SK-N-SH treated with all-trans-retinoic acid at 6 μM for 48 hours (cell line): Measurements from ENCODE around the gene PRR35.

Experiments used
- ATAC-seq: fragments of 200-7000 bp; cut with Tn5 transposase; 3 replicates; pipeline ENCODE4 v1.9.1; 2020; ENCODE audit warnings: mild to moderate bottlenecking, moderate library complexity
- ARNTL ChIP-seq: fragments of 450-650 bp; formaldehyde crosslinking; IDR thresholded peaks from 2 replicates; pipeline ENCODE4 v1.5.0; 2020; ENCODE audit warnings: low read depth, mild to moderate bottlenecking, moderate library complexity, borderline replicate concordance
- BACH2 ChIP-seq: fragments of 250-450 bp; sonication (Bioruptor Pico); IDR thresholded peaks from 2 replicates; pipeline ENCODE4 v1.9.0; 2021; ENCODE audit warnings: mild to moderate bottlenecking, borderline replicate concordance
- CSRNP3 ChIP-seq: fragments of 250-450 bp; sonication (Bioruptor Pico); IDR thresholded peaks from 2 replicates; pipeline ENCODE4 v1.5.1; 2021; ENCODE audit warnings: mild to moderate bottlenecking, moderate library complexity
- ESRRG ChIP-seq: fragments of 250-450 bp; sonication (Bioruptor Pico); IDR thresholded peaks from 2 replicates; pipeline ENCODE4 v1.6.1; 2021; ENCODE audit warnings: mild to moderate bottlenecking
- GLIS3 ChIP-seq: fragments of 250-450 bp; sonication (Bioruptor Pico); IDR thresholded peaks from 2 replicates; pipeline ENCODE4 v1.5.0; 2020; ENCODE audit warnings: mild to moderate bottlenecking, moderate library complexity
- ISL1 ChIP-seq: fragments of 250-450 bp; sonication (Bioruptor Pico); IDR thresholded peaks from 2 replicates; pipeline ENCODE4 v2.1.2; 2022; ENCODE audit warnings: mild to moderate bottlenecking, moderate library complexity
- OSR1 ChIP-seq: fragments of 250-450 bp; sonication (Bioruptor Pico); IDR thresholded peaks from 2 replicates; pipeline ENCODE4 v1.8.0; 2022; ENCODE audit warnings: moderate library complexity, mild to moderate bottlenecking, inconsistent platforms
- PPARA ChIP-seq: fragments of 250-450 bp; sonication (Bioruptor Pico); IDR thresholded peaks from 2 replicates; pipeline ENCODE4 v1.5.0; 2020; ENCODE audit warnings: mild to moderate bottlenecking, borderline replicate concordance
- RARB ChIP-seq: fragments of 250-450 bp; sonication (Bioruptor Pico); IDR thresholded peaks from 2 replicates; pipeline ENCODE4 v1.8.0; 2021; ENCODE audit warnings: mild to moderate bottlenecking, moderate library complexity
- ZC3H10 ChIP-seq: fragments of 250-450 bp; sonication (Bioruptor Pico); IDR thresholded peaks from 2 replicates; pipeline ENCODE4 v1.5.1; 2021; ENCODE audit warnings: mild to moderate bottlenecking, moderate library complexity
- ZFP3 ChIP-seq: fragments of 250-450 bp; sonication (Bioruptor Pico); IDR thresholded peaks from 2 replicates; pipeline ENCODE4 v1.5.0; 2020; ENCODE audit warnings: mild to moderate bottlenecking, moderate library complexity
- ZNF565 ChIP-seq: fragments of 450-650 bp; formaldehyde crosslinking; conservative IDR thresholded peaks from 2 replicates; pipeline ENCODE4 v1.5.0; 2020; ENCODE audit warnings: low read depth, mild to moderate bottlenecking, moderate library complexity
- ZNF70 ChIP-seq: fragments of 450-650 bp; formaldehyde crosslinking; IDR thresholded peaks from 2 replicates; pipeline ENCODE4 v1.5.0; 2020; ENCODE audit warnings: mild to moderate bottlenecking, moderate library complexity
- ZNF8 ChIP-seq: fragments of 450-650 bp; formaldehyde crosslinking; IDR thresholded peaks from 2 replicates; pipeline ENCODE4 v1.5.0; 2020; ENCODE audit warnings: mild to moderate bottlenecking, moderate library complexity
- TF ChIP-seq, protein P1 (sequence below): fragments of 250-450 bp; sonication (Bioruptor Pico); IDR thresholded peaks from 2 replicates; pipeline ENCODE4 v1.5.0; 2020; ENCODE audit warnings: mild to moderate bottlenecking, moderate library complexity
- TF ChIP-seq, protein P2 (sequence below): fragments of 250-450 bp; sonication (Bioruptor Pico); IDR thresholded peaks from 2 replicates; pipeline ENCODE4 v1.8.0; 2020; ENCODE audit warnings: mild to moderate bottlenecking, moderate library complexity, borderline replicate concordance
- TF ChIP-seq, protein P3 (sequence below): fragments of 250-450 bp; sonication (Bioruptor Pico); IDR thresholded peaks from 2 replicates; pipeline ENCODE4 v1.5.1; 2020; ENCODE audit warnings: low read depth, mild to moderate bottlenecking, moderate library complexity

PRR35 gene

DNA sequence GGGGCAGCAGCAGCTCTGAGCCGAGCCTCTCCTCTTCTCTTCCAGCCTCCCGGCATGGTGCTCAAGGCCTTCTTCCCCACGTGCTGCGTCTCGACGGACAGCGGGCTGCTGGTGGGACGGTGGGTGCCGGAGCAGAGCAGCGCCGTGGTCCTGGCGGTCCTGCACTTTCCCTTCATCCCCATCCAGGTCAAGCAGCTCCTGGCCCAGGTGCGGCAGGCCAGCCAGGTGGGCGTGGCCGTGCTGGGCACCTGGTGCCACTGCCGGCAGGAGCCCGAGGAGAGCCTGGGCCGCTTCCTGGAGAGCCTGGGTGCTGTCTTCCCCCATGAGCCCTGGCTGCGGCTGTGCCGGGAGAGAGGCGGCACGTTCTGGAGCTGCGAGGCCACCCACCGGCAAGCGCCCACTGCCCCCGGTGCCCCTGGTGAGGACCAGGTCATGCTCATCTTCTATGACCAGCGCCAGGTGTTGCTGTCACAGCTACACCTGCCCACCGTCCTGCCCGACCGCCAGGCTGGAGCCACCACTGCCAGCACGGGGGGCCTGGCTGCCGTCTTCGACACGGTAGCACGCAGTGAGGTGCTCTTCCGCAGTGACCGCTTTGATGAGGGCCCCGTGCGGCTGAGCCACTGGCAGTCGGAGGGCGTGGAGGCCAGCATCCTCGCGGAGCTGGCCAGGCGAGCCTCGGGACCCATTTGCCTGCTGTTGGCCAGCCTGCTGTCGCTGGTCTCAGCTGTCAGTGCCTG, 14.0 kb downstream of the PRR35 start:
- ATAC-seq = no peak
- no peak for TF ChIP-seq OSR1
- TF ChIP-seq, protein P1, sequence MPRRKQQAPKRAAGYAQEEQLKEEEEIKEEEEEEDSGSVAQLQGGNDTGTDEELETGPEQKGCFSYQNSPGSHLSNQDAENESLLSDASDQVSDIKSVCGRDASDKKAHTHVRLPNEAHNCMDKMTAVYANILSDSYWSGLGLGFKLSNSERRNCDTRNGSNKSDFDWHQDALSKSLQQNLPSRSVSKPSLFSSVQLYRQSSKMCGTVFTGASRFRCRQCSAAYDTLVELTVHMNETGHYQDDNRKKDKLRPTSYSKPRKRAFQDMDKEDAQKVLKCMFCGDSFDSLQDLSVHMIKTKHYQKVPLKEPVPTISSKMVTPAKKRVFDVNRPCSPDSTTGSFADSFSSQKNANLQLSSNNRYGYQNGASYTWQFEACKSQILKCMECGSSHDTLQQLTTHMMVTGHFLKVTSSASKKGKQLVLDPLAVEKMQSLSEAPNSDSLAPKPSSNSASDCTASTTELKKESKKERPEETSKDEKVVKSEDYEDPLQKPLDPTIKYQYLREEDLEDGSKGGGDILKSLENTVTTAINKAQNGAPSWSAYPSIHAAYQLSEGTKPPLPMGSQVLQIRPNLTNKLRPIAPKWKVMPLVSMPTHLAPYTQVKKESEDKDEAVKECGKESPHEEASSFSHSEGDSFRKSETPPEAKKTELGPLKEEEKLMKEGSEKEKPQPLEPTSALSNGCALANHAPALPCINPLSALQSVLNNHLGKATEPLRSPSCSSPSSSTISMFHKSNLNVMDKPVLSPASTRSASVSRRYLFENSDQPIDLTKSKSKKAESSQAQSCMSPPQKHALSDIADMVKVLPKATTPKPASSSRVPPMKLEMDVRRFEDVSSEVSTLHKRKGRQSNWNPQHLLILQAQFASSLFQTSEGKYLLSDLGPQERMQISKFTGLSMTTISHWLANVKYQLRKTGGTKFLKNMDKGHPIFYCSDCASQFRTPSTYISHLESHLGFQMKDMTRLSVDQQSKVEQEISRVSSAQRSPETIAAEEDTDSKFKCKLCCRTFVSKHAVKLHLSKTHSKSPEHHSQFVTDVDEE (CRISPR knock-in tag) = no peak
- no peak for TF ChIP-seq ZFP3
- no peak for TF ChIP-seq ZNF70 (CRISPR knock-in tag)
- no peak for TF ChIP-seq CSRNP3 (CRISPR knock-in tag)
- TF ChIP-seq ARNTL (CRISPR knock-in tag) = no peak
- no peak for TF ChIP-seq PPARA
- TF ChIP-seq, protein P2, sequence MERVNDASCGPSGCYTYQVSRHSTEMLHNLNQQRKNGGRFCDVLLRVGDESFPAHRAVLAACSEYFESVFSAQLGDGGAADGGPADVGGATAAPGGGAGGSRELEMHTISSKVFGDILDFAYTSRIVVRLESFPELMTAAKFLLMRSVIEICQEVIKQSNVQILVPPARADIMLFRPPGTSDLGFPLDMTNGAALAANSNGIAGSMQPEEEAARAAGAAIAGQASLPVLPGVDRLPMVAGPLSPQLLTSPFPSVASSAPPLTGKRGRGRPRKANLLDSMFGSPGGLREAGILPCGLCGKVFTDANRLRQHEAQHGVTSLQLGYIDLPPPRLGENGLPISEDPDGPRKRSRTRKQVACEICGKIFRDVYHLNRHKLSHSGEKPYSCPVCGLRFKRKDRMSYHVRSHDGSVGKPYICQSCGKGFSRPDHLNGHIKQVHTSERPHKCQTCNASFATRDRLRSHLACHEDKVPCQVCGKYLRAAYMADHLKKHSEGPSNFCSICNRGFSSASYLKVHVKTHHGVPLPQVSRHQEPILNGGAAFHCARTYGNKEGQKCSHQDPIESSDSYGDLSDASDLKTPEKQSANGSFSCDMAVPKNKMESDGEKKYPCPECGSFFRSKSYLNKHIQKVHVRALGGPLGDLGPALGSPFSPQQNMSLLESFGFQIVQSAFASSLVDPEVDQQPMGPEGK (CRISPR knock-in tag) = no peak
- no peak for TF ChIP-seq ZNF565
- TF ChIP-seq ESRRG (CRISPR knock-in tag) = no peak
- TF ChIP-seq, protein P3, sequence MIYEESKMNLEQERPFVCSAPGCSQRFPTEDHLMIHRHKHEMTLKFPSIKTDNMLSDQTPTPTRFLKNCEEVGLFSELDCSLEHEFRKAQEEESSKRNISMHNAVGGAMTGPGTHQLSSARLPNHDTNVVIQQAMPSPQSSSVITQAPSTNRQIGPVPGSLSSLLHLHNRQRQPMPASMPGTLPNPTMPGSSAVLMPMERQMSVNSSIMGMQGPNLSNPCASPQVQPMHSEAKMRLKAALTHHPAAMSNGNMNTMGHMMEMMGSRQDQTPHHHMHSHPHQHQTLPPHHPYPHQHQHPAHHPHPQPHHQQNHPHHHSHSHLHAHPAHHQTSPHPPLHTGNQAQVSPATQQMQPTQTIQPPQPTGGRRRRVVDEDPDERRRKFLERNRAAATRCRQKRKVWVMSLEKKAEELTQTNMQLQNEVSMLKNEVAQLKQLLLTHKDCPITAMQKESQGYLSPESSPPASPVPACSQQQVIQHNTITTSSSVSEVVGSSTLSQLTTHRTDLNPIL = no peak
- no peak for TF ChIP-seq RARB

DNA sequence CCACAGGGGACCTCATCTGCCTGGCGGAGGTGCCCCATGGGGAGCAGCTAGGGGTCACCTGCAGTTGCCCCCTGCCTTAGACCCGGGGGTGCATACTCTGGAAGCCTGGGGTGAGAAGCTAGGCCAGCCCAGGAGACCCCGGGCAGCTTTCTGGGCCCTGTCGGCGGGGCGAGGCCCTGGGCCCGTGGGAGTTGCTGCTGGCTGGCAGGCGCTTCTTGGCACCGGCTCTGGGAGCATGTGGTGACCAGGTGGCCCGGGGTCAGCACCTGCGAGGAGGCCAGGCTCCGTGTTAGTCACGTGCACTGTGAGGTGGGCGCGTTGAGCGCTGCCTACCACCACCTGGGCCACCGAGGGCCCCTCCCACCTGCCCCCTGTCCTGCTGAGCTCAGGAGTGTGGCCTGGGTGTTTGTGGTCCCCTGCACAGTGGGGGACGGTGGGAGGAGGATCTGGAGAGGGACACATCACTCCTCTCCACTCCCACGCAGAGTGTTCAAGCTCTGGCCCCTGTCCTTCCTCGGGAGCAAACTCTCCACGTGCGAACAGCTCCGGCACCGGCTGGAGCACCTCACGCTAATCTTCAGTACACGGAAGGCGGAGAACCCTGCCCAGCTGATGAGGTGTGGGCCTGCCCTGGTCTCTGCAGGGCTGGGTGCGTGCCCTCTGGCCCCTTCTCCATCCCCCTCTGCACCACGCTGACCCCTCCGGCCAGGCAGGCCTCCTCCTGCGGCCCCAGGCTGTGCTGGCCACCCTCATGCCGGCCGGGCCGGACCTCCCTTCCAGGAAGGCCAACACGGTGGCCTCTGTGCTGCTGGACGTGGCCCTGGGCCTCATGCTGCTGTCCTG, 15.4 kb downstream of the PRR35 start:
- TF ChIP-seq BACH2 (CRISPR knock-in tag) (no peak), ZNF8 (CRISPR knock-in tag) (no peak), ARNTL (CRISPR knock-in tag) (no peak), GLIS3 (CRISPR knock-in tag) (no peak), PPARA (no peak), OSR1 (no peak)
- TF ChIP-seq, protein P2 (CRISPR knock-in tag) = no peak
- TF ChIP-seq, all 23 proteins: peak for 0
- ATAC-seq = no peak

- TF ChIP-seq ZNF70 (CRISPR knock-in tag) = no peak
- no peak for TF ChIP-seq RARB
- TF ChIP-seq ARNTL (CRISPR knock-in tag) = no peak
- no peak for TF ChIP-seq ISL1
- TF ChIP-seq, protein P1 (CRISPR knock-in tag) = no peak
- TF ChIP-seq ZC3H10 (CRISPR knock-in tag) = no peak
- ATAC-seq = no peak
Observed at GRCh38 chr16:576197-576822, 16.1 kb downstream of the PRR35 start.
